ENCODE results near the gene FRMD4B. TPM values are rescaled to one million over a fixed set of nuclear protein-coding genes. Genes with fewer than 3 reads are reported as not detected.

Gene FRMD4B
- polyA plus RNA-seq, 3 donors = 13.2 to 21.0 (median 19.6) TPM

GRCh38 chr3:69128509-69128908 is 257.4 kb downstream of the FRMD4B start:
- H3K9ac ChIP-seq (ENCODE audit: insufficient read depth, low read length, poor library complexity, severe bottlenecking) = no peak overlapping the region
- Mint-ChIP-seq H3K9me3 (peaks cover 0 to 5% (median 4%) of the 10 kb centered on the region in 7 donors), H3K27ac (peak overlapping the region in 1 of 7 donors; percentile 37), H3K36me3 (no peaks in the 10 kb centered on the region), H3K4me3 (no peak overlapping the region), H3K4me1 (no peaks in the 10 kb centered on the region), H3K27me3 (ENCODE audit: low read depth in 3 of 3) (peaks cover 0 to 2% (median 2%) of the 10 kb centered on the region in 3 donors)
- H2AFZ ChIP-seq (ENCODE audit: insufficient read depth, low read depth, low read length, poor library complexity, severe bottlenecking) = no peak overlapping the region
- H3K27ac ChIP-seq (ENCODE audit: low read depth in 1 of 2, low read length in 2 of 2) = no peak overlapping the region
- H3K4me3 ChIP-seq (replicated peaks in 1 of 3; ENCODE audit: low read depth in 2 of 3, low read length in 3 of 3) = no peak overlapping the region
- H3K36me3 ChIP-seq (replicated peaks in 1 of 2; ENCODE audit: control insufficient read depth in 1 of 2, insufficient read depth in 2 of 2, low read length in 2 of 2) = no peaks in the 10 kb centered on the region
- peaks cover 0 to 4% of the 10 kb centered on the region in 2 donors for H3K9me3 ChIP-seq (replicated peaks in 1 of 2; ENCODE audit: control insufficient read depth in 1 of 2, insufficient read depth in 1 of 2, low read length in 2 of 2)
- no peaks in the 10 kb centered on the region for H4K20me1 ChIP-seq (ENCODE audit: insufficient read depth, low read length)
- DNase-seq = no peak
- no peak overlapping the region for H3K4me2 ChIP-seq (replicated peaks; ENCODE audit: extremely low read depth, low read length, poor library complexity, severe bottlenecking)
- H3K27me3 ChIP-seq (ENCODE audit: control insufficient read depth in 2 of 2, insufficient read depth in 2 of 2, low read length in 2 of 2) = no peaks in the 10 kb centered on the region
- TF ChIP-seq, protein P1, sequence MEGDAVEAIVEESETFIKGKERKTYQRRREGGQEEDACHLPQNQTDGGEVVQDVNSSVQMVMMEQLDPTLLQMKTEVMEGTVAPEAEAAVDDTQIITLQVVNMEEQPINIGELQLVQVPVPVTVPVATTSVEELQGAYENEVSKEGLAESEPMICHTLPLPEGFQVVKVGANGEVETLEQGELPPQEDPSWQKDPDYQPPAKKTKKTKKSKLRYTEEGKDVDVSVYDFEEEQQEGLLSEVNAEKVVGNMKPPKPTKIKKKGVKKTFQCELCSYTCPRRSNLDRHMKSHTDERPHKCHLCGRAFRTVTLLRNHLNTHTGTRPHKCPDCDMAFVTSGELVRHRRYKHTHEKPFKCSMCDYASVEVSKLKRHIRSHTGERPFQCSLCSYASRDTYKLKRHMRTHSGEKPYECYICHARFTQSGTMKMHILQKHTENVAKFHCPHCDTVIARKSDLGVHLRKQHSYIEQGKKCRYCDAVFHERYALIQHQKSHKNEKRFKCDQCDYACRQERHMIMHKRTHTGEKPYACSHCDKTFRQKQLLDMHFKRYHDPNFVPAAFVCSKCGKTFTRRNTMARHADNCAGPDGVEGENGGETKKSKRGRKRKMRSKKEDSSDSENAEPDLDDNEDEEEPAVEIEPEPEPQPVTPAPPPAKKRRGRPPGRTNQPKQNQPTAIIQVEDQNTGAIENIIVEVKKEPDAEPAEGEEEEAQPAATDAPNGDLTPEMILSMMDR (IDR thresholded peaks at IDR 0.05) = no peak
- intact Hi-C loops (cut with micrococcal nuclease) = no loop called here
- no peaks in the 10 kb centered on the region for H3K79me2 ChIP-seq (ENCODE audit: insufficient read depth, low read length)
- H3K4me1 ChIP-seq (ENCODE audit: control insufficient read depth in 1 of 2, insufficient read depth in 2 of 2, low read length in 2 of 2) = no peaks in the 10 kb centered on the region

DNA sequence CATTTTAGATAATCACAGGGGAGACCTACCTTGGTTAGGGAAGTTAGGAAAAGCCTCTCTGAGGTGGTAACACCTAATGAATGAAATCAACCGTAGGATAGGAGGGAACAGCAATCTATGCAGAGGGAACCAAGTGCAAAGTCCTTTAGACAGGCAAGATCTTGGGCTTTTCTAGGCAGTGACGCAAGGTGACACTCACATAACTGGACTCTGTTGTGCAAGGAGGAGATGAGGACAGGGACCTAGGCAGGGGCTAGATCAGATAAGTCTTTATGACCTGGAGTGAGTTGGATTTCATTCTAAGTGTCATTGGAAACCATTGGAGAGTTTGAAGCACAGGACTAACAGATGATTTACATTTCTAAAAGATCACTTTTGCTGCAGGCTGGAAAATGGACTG is 258.9 kb downstream of the FRMD4B start:
- no peaks in the 10 kb centered on the region for H3K79me2 ChIP-seq (ENCODE audit: insufficient read depth, low read length)
- no peak overlapping the region for H3K4me2 ChIP-seq (replicated peaks; ENCODE audit: extremely low read depth, low read length, poor library complexity, severe bottlenecking)
- Mint-ChIP-seq H3K4me3 (no peak overlapping the region), H3K27me3 (ENCODE audit: low read depth in 3 of 3) (peaks cover 0 to 2% (median 0%) of the 10 kb centered on the region in 3 donors), H3K9me3 (no peaks in the 10 kb centered on the region), H3K36me3 (no peaks in the 10 kb centered on the region), H3K4me1 (peaks cover 2% of the 10 kb centered on the region), H3K27ac (no peak overlapping the region)
- no peak overlapping the region for H3K4me3 ChIP-seq (replicated peaks in 1 of 3; ENCODE audit: low read depth in 2 of 3, low read length in 3 of 3)
- H3K9me3 ChIP-seq (replicated peaks in 1 of 2; ENCODE audit: control insufficient read depth in 1 of 2, insufficient read depth in 1 of 2, low read length in 2 of 2) = no peaks in the 10 kb centered on the region
- no peaks in the 10 kb centered on the region for H3K36me3 ChIP-seq (replicated peaks in 1 of 2; ENCODE audit: control insufficient read depth in 1 of 2, insufficient read depth in 2 of 2, low read length in 2 of 2)
- H3K4me1 ChIP-seq (ENCODE audit: control insufficient read depth in 1 of 2, insufficient read depth in 2 of 2, low read length in 2 of 2) = peaks cover under 1 to 1% of the 10 kb centered on the region in 2 donors
- intact Hi-C loops (cut with micrococcal nuclease) = no loop called here
- no peak overlapping the region for H3K9ac ChIP-seq (ENCODE audit: insufficient read depth, low read length, poor library complexity, severe bottlenecking)
- no peaks in the 10 kb centered on the region for H4K20me1 ChIP-seq (ENCODE audit: insufficient read depth, low read length)
- TF ChIP-seq, protein P1 (IDR thresholded peaks at IDR 0.05) = no peak
- no peak for DNase-seq
- no peaks in the 10 kb centered on the region for H3K27me3 ChIP-seq (ENCODE audit: control insufficient read depth in 2 of 2, insufficient read depth in 2 of 2, low read length in 2 of 2)
- H2AFZ ChIP-seq (ENCODE audit: insufficient read depth, low read depth, low read length, poor library complexity, severe bottlenecking) = no peak overlapping the region
- WGBS (ENCODE audit: insufficient coverage) = 83% methylated on average over 2 of the region's 2 CpGs
- no peak overlapping the region for H3K27ac ChIP-seq (ENCODE audit: low read depth in 1 of 2, low read length in 2 of 2)
